Mesothelial cell of epicardium (in vitro differentiated cells): ENCODE measurements around the gene TUBB. TPM values are rescaled to one million over a fixed set of nuclear protein-coding genes. Genes with fewer than 3 reads are reported as not detected.

Experiments
- DNase-seq, 2 experiments: peaks; one replicate each; pipeline ENCODE4 v3.0.0; 2021; ENCODE audit warnings: low spot score in 2 of 2; ENCODE audit not compliant: unreplicated experiment in 2 of 2
- H3K27ac Mint-ChIP-seq: 2 replicates; pipeline ENCODE4 v1.8.0; 2021; ENCODE audit warnings: mixed read lengths
- H3K27me3 Mint-ChIP-seq: 2 replicates; pipeline ENCODE4 v1.8.0; 2021; ENCODE audit warnings: low read depth, mixed read lengths
- H3K36me3 Mint-ChIP-seq: 2 replicates; pipeline ENCODE4 v1.8.0; 2021; ENCODE audit warnings: mixed read lengths
- H3K4me1 Mint-ChIP-seq: 2 replicates; pipeline ENCODE4 v1.8.0; 2021; ENCODE audit warnings: mixed read lengths
- H3K4me3 Mint-ChIP-seq: 2 replicates; pipeline ENCODE4 v1.8.0; 2021; ENCODE audit warnings: mild to moderate bottlenecking, moderate library complexity, mixed read lengths
- H3K9me3 Mint-ChIP-seq: 2 replicates; pipeline ENCODE4 v1.8.0; 2021; ENCODE audit warnings: mixed read lengths
- total RNA-seq: library from RNA; stranded (reverse); gene quantifications from 3 replicates; pipeline ENCODE4 v1.2.1, GENCODE V29; 2021
- TF ChIP-seq, protein P1 (sequence below): fragments of 200-600 bp; sonication (generic); IDR thresholded peaks from one replicate; pipeline ENCODE4 v1.5.0; 2021; ENCODE audit warnings: antibody characterized with exemption; ENCODE audit not compliant: unreplicated experiment

The TUBB gene
- total RNA-seq, 1 donor from 2014 or later = 1,094 TPM

DNA sequence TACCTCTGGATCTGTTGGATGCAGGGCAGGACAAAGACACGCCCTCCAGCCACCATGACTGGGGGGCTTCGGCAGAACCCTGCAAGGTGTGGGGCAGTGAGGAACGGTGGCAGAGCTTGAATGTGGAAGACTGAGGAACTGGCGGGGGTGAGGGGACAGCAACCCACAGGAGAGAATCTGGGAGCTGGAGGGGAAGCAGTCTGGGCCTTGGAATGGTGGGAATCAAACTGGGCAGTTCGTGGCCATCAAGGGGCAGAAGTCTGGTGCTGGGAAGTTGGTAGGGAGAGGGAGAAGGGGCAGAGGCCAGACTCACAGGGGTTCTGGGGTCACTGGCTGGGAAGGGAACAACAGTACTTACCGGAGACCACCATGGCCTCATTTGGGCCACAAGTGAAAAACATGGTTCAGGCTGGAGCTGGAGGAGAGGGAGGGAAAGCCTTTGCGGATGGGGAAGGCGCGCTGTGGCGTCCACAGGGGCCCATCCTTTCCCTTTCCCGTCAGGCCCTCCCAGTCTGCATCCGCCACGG is 21.7 kb downstream of the TUBB start:
- Mint-ChIP-seq H3K27ac (peak overlapping the region; percentile 95), H3K36me3 (peaks cover 27% of the 10 kb centered on the region), H3K4me1 (peaks cover 39% of the 10 kb centered on the region), H3K9me3 (no peaks in the 10 kb centered on the region), H3K4me3 (peak overlapping the region; percentile 97), H3K27me3 (no peaks in the 10 kb centered on the region)
- no peak for DNase-seq
- TF ChIP-seq, protein P1, sequence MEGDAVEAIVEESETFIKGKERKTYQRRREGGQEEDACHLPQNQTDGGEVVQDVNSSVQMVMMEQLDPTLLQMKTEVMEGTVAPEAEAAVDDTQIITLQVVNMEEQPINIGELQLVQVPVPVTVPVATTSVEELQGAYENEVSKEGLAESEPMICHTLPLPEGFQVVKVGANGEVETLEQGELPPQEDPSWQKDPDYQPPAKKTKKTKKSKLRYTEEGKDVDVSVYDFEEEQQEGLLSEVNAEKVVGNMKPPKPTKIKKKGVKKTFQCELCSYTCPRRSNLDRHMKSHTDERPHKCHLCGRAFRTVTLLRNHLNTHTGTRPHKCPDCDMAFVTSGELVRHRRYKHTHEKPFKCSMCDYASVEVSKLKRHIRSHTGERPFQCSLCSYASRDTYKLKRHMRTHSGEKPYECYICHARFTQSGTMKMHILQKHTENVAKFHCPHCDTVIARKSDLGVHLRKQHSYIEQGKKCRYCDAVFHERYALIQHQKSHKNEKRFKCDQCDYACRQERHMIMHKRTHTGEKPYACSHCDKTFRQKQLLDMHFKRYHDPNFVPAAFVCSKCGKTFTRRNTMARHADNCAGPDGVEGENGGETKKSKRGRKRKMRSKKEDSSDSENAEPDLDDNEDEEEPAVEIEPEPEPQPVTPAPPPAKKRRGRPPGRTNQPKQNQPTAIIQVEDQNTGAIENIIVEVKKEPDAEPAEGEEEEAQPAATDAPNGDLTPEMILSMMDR = no peak

DNA sequence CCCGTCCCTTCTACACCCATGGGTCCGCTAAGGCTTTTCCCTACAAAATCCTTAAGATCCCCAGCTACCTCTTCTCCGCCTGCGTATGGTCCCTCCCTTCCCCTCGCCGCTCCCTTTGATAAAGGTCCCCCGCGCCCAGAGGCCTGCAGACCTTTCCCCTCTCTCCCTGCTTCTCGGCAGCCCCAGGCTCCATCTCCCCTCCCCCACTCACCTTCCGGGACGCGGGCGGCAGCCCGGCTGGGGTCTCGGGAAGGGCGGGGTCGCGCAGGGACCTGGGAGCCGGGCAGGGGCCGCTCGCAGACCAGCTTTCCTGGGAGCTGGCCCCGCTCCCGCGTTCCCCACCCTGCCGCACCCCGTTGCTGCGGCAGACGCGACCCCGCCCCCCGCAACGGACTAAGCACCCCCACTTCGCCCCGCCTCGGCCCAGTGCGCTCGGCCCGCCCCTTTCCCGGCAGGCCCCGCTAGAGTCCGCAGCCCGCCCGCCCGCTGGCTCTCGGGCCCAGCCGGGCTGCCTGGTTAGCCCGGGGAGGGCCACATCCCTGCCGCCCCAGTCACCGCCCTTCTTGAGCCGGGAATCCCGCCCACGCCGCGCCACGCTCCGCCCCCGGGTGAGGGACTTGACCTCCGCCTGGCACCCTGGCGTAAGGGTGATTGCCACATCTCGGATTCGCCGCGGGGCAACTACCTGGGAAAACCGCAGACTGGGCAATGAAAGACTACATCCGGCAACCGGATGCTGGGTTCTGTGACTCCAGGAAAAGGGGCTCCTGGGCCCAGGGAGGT is 22.4 kb downstream of the TUBB start, which contains the start of gene FLOT1:
FLOT1 (minus strand) TSS at position 372 of the 783 bp plus-strand sequence. CDS start 498 bp downstream, outside the sequence.
- Mint-ChIP-seq H3K27me3 (no peaks in the 10 kb centered on the region), H3K4me1 (peaks cover 38% of the 10 kb centered on the region), H3K4me3 (peak within 1 kb of the TSS; percentile 97), H3K9me3 (no peaks in the 10 kb centered on the region), H3K36me3 (peaks cover 22% of the 10 kb centered on the region), H3K27ac (peak within 1 kb of the TSS; percentile 95)
- TF ChIP-seq, protein P1 = no peak
- DNase-seq = peak; percentile 64 to 81

DNA sequence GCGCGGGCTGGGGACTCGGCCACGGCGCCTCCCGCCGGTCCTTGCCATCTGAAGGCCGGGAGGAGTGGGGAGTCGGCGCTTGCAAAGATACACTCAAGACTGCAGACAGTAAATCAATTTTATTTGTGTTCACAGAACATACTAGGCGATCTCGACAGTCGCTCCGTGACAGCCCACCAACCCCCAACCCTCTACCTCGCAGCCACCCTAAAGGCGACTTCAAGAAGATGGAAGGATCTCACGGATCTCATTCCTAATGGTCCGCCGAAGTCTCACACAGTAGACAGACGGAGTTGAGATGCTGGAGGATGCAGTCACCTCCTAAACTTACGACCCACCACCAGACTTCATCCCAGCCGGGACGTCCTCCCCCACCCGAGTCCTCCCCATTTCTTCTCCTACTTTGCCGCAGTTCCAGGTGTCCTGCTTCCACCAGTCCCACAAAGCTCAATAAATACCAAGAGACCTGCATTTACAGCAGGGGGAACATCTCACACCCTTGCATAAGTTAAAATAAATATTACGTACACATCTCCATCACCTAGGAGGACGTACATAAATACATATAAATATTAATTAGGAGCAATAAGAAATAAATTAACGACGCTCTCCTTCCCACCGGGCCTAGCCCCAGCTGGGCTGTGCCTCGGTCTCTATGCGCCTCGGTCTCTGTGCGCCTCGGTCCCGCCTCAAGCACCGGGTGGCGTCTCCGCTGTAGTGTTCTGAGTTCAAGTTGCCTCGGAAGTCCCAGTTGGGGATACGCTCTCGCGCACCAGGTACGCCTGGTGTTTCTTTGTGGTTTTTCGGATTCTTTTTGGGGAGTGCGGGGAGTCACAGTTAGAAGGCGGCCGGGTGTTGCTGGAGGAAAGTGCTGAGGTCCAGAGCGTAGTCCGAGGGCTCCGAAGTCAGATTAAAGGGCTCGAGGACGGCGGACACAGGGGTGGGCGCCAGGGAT is 23.2 kb downstream of the TUBB start:
- TF ChIP-seq, protein P1 = no peak
- peaks cover 39% of the 10 kb centered on the region for H3K4me1 Mint-ChIP-seq
- H3K9me3 Mint-ChIP-seq = no peaks in the 10 kb centered on the region
- H3K27me3 Mint-ChIP-seq = no peaks in the 10 kb centered on the region
- H3K27ac Mint-ChIP-seq = peak overlapping the region; percentile 95
- H3K4me3 Mint-ChIP-seq = peak overlapping the region; percentile 97
- DNase-seq = peak in 1 of 2 experiments; percentile 54
- H3K36me3 Mint-ChIP-seq = peaks cover 18% of the 10 kb centered on the region

DNA sequence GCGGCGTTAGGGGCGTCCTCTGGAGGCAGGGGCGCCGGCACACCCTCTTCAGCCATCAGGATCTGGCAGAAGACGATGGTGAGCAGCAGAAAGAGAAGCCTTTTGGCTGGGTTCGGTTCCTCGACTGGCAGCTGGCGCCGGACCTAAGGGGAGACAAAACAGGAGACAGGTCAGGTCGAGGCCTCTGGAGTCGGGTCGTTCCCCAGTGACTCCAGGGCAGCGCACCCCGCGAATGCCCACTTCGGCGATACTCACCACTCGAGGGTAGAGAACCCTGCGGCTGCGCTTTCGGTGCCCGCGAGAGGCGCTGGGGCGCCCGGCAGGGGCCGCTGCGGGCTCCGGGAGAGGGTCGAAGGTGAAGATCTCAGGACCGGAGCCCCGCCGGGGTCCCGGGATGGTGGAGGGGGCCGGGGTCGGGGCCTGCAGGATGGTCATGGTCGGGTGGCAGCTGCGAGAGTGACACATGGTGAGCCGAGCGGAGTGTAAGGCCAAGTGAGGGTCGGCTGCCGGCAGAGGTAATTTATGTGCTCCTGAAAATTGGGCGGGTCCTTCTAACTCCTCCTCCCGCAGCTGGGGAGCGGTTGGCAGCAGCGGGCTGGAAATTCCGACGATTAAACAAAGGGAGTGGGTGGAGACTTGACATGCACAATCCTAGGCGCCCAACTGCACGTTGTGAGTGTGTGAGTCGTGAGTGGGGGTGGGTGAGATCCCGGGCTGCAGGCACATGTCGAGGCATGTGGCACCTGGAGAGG is 24.1 kb downstream of the TUBB start, which contains the start of gene IER3:
IER3 (minus strand) TSS at position 494 of the 752 bp plus-strand sequence; CDS start at position 465, 29 bp downstream.
- Mint-ChIP-seq H3K4me3 (peak within 1 kb of the TSS; percentile 97), H3K9me3 (no peaks in the 10 kb centered on the region), H3K36me3 (peaks cover 11% of the 10 kb centered on the region), H3K4me1 (peaks cover 42% of the 10 kb centered on the region), H3K27ac (peak within 1 kb of the TSS; percentile 95), H3K27me3 (no peaks in the 10 kb centered on the region)
- TF ChIP-seq, protein P1 = peak; percentile 58
- peak; percentile 53 to 82 for DNase-seq

DNA sequence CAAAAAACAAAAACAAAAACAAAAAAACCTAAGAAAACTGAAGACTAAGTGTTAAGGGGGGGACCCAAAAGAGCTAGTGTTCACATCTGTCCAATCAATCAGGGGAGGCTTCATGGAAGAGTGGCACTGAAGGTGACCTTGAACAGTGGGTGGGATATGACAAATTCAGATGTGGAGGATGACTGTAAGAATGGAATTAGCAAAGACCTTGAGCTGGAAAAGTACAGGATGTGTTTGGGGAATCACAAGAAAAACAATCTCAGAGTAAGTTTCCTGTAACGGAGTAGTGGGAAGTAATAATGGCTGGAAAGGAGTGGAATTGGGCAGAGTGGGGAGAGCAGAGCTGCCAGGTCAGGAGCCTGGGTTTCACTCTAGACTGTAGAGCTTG is 27.1 kb downstream of the TUBB start:
- H3K4me1 Mint-ChIP-seq = peaks cover 43% of the 10 kb centered on the region

More for the DNA sequence above, 27.1 kb downstream of the TUBB start:
- no peaks in the 10 kb centered on the region for H3K9me3 Mint-ChIP-seq
- DNase-seq = no peak
- TF ChIP-seq, protein P1 = no peak
- no peak overlapping the region for H3K4me3 Mint-ChIP-seq
- no peaks in the 10 kb centered on the region for H3K36me3 Mint-ChIP-seq
- peak overlapping the region; percentile 7 for H3K27ac Mint-ChIP-seq
- H3K27me3 Mint-ChIP-seq = no peaks in the 10 kb centered on the region
